KBM-7 (cell line): ENCODE results near the gene FSTL4.
"Not testable (repeated sequence)": the region's sequence is repeated elsewhere in the genome, so short reads cannot be mapped to it uniquely, and the experiment has no call there.

ENCODE experiments used
- DNase-seq: peaks from one replicate; pipeline ENCODE4 v3.0.0-alpha.2; 2015
- in situ Hi-C: fragments of 300-500 bp; cut with MboI; formaldehyde crosslinking; loops from 2 replicates; pipeline ENCODE4 v1.14.3; 2020; ENCODE audit warnings: low sequenced_read_pairs, low pct_unique_long_range_greater_than_20kb, mixed read lengths

The FSTL4 gene

DNA sequence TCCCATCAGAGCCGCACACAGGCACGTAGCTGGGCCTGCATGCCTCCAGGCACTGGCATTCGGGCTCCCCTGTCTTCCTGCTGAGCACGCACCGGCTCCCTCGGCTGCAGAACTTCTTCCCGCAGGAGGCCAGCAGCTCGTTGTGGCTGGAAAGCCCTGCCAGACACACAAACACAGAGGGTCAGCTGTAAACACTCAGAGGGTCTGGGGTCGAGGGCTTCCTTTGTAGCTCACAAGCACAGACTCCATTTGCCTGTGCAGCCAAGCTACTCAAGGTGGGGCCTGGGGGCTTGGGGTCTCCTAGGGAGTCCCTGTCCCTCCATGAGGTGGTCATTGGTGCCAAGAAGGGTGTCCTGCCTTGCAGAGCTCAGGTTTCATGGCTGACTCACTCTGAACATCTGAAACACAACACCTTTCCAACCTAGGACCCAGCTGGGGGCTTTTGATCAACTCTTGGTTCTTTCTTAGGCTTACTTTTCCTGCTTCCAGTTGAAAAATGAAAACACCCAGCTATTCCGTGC, 211.4 kb downstream of the FSTL4 start:
- no peak for DNase-seq
- in situ Hi-C loops: no loop called here

DNA sequence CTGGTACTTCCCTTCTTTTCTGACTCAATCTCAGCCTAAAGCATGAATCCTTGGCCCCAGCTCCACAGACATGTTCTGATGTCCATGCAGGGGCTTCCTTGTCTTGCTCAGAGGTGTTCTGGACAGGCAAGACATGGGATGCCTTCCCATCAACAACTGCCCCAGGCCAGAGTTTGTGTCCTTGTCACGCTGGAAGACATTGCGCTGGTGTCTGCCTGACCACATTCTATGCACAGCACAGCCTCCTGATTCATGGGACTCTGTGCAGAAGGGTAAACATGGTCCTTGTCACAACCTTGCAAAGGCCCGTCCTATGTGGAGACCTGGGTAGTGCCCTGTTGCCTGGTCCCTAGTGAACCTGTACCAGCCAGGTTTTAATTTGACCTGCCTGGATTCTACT, 212.2 kb downstream of the FSTL4 start:
- in situ Hi-C loops: no loop called here
- DNase-seq: no peak

DNA sequence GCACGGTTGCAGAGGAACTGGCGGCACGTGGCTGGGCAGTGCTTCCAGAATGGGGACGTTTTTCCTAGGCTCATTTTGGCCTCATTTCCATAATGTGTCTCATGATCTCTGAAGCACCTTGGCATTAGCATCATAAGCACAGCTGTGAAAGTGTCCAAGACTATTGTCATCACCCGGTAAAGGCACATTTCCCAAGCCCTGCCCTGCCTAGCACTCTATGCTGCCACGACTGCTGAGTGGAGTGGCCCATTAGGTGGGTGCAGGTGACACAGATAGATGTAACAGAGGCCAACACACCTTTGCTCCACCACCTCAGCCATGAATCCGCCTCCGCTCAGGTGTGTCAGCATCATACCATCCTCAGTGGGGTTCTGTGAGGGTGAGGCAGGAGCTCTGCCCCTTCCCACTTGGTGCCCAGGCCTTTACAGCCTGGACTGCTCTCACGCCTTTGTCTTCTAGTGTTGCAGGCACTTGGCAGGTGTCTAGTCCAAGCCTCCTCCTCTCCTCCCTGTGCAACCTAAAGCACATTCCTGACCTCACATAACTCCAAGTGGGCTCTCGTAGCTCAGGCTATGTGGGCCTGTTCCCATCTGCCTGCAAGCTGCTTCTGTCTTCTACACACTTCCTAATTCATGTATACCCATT, 213.0 kb downstream of the FSTL4 start:
- in situ Hi-C loops: no loop called here
- no peak for DNase-seq

DNA sequence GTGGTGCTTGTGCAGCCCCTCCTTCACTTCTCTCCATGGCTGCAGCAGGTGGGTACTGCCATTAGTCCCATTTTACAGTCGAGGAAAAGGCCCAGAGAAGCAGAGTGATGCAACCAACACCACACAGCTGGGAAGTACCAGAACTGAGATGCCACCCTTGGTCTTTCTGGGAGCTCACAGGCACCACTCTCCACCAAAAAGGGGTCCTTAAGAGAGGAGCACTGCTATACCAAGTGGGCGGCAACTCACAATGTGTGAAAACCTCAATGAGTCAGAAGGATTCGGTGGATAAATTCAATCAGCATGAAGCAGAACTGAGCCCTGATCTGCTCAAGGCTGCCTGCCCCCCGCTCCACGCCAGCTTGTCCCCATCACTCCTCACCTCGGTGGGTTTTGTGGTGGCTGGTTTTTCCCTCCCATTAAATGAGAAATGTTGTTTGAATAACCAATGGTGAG, 213.7 kb downstream of the FSTL4 start:
- in situ Hi-C loops: no loop called here
- DNase-seq: no peak

DNA sequence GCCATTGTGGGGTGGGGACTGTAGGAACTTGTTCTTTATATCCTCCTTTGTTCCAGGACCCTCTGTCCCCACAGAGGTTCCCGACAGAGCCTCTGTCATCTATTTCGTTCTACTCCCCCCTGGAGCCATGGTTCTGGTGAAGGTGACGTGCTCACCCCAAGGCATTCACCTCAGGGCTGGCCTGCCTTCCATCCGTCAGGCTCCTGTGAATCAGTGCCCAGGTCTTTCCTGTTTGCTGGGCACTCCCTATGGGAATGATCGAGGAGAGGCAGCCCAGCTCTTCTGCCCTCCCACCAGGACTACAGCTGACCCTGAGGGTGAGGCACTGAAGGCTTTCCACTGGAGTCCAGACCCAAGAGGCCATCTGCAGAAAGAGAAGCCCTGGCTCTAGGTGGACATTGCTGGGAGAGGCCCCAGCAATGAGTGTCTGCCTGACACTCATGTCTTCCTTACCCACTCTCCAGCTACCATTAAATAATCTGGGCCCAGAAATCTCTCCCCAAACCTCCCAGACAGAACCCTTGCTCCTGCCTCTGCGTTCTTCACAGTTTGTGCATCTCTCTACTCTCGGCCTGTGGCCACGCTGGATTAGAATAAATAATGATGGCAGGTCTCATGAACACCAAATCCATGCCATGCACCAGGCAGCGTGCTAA, 214.2 kb downstream of the FSTL4 start:
- in situ Hi-C loops: no loop called here
- DNase-seq: no peak

DNA sequence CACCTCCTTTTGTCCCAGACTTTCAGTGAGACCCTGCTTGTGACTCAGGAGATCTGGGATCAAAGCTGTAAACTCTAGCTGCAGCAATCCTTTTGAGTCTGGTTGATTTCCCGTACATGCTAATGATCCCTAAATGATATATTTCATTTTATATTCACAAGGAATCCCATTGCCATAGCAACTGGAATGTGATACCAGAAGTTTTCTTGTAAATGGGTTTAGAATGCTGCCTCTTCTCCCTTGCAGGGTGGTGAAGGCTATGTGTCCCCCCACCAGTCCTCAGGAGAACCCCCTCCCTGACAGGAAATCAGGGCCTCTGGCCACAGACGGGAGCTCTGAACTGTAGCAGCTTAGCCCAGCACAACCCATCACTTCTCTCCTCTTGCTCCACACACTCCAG, 215.0 kb downstream of the FSTL4 start:
- no peak for DNase-seq
- in situ Hi-C loops: no loop called here

DNA sequence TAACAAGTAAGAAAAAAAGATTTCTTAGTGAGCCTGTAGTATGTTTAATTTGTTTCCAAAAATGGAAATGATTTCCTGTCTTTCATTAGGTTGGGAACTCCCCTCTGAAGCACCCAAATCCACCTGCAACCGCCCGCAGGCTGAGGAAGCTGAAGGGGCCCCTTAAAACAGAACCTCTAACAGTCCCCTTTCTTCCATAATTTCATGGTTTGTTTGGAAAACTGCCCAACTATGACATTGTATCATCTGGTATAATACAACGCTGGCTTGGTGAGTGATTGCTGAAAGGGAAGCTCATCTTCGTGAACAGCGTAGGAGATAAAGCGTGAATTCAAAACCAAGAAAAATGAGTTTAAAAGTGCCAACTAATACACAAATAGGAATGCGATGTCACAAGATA, 215.5 kb downstream of the FSTL4 start:
- no peak for DNase-seq
- in situ Hi-C loops: no loop called here

DNA sequence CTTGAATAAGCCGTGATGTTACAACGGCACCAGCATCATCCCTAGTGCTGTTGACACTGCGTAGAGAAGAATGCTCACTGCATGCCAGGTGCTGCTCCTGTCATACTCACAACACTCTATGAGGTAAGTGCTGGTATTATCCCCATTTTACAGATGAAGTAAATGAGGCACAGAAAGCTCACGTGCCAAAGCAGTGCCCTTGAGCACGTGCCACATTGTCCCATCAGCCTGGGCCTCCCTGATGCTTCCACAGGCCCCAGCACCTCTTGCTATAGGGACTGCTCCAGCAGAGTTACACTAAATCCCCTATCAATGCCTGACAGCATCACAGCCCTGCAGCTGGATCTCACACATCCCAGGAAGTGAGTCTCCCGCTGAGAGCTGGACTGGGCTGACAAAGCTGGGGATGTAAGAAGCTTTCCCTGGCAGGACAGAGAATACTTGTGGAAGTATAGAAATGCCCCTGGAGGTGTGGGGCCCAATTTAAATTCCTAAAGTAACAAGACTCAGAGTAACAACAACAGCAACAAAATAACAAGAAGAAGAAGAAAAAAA, 216.1 kb downstream of the FSTL4 start:
- DNase-seq: no peak
- in situ Hi-C loops: no loop called here

DNA sequence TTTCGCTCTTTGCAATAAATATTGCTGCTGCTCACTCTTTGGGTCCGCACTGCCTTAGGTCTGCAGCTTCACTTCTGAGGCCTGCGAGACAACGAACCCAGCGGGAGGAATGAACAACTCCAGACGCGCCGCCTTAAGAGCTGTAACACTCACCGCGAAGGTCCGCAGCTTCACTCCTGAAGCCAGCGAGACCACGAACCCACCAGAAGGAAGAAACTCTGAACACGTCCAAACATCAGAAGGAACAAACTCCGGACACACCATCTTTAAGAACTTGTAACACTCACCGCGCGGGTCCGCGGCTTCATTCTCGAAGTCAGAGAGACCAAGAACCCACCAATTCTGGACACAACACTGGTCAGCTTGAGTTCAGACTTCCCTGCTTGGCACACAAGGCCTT, 217.1 kb downstream of the FSTL4 start:
- DNase-seq, in situ Hi-C loops: not testable (repeated sequence)

DNA sequence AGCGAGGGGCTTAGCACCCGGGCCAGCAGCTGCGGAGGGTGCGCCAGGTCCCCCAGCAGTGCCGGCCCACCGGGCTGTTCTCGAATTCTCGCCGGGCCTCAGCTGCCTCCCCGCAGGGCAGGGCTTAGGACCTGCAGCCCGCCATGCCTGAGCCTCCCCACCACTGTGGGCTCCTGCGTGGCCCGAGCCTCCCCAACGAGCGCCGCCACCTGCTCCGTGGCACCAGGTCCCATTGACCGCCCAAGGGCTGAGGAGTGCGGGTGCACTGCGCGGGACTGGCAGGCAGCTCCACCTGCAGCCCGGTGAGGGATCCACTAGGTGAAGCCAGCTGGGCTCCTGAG, 217.9 kb downstream of the FSTL4 start:
- in situ Hi-C loops, DNase-seq: not testable (repeated sequence)

DNA sequence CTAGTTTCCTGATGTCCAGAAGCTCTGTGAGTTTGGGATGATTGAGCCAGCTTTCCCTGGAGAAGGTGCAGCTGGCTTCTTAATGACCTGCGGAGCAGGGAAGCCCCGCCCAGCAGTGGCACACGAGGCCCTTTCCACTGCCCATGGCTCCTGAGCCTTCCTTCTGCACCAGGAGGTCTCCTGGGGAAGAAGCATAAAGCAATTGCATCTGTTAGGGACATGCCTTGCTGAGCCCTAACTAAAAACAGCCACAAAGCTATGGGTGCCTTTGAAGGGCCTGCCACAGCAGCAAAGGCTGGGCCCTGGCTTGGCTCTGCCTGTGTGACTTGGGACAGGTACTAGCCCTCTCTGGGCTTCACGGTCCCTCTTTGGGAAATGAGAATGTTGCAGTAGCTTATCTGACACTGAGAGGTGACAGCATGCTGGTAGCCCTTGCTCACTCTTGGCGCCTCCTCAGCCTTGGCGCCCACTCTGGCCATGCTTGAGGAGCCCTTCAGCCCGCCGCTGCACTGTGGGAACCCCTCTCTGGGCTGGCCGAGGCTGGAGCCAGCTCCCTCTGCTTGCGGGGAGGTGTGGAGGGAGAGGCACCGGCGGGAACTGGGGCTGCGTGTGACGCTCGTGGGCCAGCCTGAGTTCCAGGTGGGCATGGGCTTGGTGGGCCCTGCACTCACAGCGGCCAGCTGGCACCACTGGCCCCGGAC, 218.4 kb downstream of the FSTL4 start:
- DNase-seq: no peak
- in situ Hi-C loops: no loop called here

DNA sequence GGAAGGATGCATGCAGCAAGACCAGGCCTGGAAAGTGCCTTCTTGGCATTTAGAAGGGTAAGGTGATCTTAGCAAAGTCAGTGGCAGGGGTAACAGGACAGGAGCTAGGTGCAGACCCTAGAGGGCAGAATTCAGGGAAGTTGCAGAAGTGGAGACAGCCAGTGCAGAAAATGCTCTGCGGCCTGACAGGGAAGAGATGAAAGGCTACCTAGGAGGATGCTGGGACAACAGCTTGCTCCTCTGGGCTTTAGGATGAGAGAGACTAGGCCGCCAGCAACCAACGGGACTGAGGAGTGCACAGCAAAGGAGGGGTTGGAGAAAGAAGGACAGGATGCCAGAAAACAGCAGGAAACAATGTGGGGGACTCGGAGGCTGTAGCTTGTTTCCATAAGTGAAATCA, 219.9 kb downstream of the FSTL4 start:
- DNase-seq: no peak
- in situ Hi-C loops: no loop called here

DNA sequence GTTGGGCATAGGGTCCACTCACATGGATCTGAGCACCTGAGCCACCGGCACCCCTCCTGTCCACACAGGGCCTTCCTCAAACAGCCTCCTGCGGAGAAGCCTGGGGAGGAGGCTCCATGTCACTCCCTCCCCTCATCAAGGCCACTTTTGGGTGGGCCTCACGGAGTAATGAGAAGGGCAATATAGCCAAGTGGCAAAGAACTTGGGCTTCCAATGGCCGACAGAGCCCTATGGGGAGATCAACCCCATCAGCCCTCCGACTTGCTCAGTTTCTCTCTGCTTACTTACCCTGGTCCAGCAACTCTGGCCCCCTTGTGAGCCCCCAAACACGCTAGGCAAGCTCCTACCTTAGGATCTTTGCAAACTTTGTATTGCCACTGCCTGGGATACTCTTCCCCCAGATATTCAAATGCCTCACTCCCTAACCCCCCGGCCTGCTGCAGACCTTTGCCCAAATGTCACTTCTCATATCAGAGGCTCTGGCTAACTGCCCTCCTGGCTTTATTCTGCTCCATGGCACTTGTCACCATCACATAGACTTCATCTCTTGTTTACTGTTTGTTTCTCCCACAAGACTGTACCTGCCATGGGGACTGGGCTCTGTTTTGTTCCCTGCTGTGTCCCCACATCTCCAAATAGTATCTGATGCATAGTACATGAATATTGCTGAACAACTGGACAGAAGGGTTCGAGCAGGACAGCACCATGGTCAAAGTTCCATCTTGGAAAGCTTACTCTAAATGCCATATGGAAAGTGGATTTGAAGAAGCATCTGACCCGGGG, 220.8 kb downstream of the FSTL4 start:
- DNase-seq: no peak
- in situ Hi-C loops: no loop called here

DNA sequence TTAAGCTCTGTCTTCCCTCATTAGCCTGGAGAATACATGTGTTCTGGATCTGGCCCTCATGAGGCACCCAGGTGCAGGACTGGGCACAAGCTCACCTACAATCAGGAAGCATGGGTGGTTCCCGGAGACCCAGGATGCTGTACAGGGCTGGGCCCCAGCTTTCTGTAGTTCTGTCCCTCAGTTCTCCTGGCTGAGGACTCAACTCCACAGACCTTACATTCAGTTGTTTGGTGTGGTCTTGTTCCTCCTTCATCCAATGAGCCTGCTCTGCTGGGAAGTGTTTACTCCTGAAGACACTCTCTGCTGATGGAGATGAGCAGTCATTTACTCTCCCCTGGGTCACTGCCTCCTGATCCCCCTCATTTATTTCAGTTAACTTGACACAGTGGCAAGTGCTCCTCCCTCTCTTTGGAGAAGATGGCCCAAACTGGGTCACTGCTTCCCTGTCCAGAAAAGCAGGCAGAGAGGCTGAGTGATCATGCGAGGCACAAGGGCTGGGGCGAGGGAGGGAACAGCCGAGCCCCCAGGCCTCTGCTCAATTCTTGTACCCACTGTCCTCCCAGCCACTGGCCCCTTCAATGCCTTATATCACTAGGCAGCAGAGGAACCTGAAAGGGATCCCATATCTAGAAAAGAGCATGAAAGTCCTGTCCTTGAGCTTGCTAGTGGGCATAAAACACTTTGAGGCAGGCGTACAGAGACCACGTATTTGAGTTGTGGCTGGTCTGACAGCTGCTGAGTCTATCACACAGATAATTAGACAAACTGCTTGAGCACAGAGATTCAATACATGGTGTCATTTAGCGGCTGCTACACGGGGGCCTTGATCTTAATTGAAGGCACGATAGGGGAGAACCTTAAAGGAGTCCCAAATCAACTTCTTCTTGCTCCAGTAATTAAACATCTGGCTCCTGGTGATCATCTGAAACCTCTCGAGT, 221.7 kb downstream of the FSTL4 start:
- DNase-seq: no peak
- in situ Hi-C loops: no loop called here

DNA sequence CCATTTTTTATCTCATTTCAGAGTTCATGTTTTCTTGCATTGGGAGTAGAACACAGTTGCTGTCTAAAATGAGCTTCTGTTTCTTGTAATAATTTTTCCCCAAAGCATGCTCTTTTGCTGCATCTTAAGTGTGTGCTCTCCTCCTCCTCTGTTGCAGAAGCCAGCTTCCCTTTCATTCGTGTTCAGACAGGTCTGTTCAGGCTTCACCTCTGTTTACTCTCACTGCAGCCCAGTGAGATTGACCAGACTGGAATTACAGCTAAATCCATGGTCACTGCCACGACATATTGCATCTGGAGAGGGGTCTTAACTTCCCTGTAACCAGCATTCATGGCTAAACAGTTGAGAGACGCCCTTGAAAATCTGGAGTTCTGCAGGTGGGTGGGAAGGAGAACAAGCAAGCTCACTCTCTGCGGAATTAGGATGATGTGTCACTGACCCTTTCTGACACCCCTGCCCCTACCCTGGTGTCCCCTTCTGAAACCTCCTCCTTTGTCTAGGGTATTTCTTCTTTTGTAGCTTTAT, 223.2 kb downstream of the FSTL4 start:
- in situ Hi-C loops: no loop called here
- no peak for DNase-seq

DNA sequence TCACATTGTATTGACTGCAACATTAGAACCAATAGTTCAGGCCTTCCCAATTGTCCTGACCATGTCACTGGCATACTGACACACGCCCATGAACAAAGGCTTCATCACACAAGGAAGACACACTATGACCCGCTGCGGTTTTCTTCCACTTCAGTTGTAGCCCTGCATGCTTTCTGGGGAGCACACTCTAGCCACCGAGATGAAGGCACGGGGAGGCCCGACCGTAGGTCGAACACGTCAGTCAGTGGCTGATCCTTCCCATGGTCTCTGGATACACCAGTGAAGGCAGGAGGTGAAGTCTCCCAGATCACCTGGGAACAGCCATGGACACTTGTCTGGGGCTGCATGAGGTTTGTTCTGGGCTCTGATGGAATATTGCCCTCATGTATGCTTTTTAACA, 224.7 kb downstream of the FSTL4 start:
- no peak for DNase-seq
- in situ Hi-C loops: no loop called here

DNA sequence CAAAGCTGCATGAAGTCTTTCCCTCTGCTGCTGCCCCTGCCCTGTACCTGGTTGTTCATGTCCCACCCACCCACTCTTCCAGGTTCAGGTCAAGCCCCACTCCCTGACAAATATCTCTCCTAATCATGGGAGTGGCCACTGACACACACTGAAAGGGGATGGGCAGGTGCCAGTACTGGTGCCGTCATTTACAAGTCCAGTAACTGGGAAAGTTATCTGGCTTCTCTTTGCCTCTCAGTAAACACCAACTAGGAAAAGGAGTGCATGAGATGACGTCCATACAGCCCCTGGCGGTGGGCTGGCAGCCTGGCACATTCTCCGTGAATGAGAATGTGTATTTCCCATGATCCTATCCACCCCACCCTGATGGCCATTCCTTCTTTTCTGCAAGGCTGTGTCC, 225.2 kb downstream of the FSTL4 start:
- no peak for DNase-seq
- in situ Hi-C loops: no loop called here

DNA sequence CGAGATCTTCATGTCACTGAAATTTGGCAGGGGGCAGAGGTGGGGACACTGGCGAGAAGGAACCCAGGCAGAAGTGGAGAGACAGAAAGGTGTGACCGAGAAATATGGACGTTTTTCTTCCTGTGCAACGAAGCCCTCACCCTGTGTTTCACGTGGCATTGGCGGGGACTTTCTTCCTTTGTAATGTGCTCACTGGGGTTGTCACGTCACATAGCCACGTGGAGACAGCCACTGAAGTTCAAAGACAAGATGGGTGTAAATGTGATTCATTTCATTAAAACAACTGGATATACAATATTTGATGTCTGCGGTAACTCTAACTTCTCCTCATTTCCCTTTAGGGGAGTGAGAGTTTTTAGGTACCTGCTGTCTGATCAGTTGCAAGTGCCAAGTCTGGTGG, 225.7 kb downstream of the FSTL4 start:
- DNase-seq: no peak
- in situ Hi-C loops: no loop called here
